ENCODE data around the gene MYH9.

MYH9 gene

DNA sequence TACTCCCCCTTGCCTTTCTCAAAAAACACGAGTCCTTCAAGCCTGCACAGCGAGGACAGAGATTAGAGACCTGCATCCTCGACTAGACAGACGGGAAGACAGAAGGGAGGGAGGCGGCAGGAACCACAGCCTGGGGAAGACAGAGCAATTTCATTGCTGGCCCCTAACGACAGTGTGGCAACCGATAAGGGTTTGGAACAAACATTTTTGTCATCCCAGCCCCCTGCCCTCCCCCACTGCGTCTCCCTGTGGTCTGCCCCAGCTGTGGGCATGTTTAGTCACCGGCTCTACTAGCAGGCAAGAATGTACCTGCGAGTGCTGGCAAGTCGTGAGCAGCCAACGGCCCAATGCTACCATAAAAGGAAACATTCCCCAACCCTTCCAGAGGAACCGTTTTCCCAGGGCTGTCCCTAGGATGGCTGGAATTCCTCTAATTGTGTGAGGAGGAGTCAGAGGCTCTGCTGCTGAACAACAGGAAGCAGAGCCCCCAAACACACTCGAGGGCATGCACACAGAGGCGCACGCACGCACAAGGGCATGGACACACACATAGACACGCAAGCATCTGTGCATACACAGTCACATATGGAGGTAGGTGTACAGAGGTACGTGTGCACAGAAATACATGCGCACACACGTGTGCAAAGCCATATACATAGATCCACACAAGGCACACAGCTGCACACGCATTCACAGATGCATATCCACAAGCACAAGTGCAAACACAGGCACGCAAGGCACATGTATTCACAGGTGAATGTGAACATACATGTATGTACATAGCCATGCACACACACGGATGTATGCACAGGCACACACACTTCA, 58.3 kb downstream of the MYH9 start:
- Histone ChIP-seq H3K4me3 (ENCODE audit: low read depth, low read length) (peak overlapping the region; percentile 20), H3K36me3 (ENCODE audit: control insufficient read depth in 2 of 2, insufficient read depth in 1 of 2, low read length in 2 of 2) (peaks cover 0 to 70% of the 10 kb centered on the region in 2 experiments; a peak in 2 of 3 replicates), H3K27ac (ENCODE audit: extremely low read depth, low read depth, low read length) (peak overlapping the region; percentile 85), H3K4me1 (ENCODE audit: control insufficient read depth, insufficient read depth, low read length) (peaks cover 48% of the 10 kb centered on the region), H3K9me3 (ENCODE audit: control insufficient read depth, insufficient read depth, low read depth, low read length) (no peaks in the 10 kb centered on the region)
- ChIA-PET POLR2A (interaction anchor here (0.6 to 2.6 kb wide), 14 partner anchors 14 to 153 kb away, joined by 3 to 17 read pairs (median 4); partner anchors contain the start of genes MYH9 and TXN2), CTCF (interaction anchor here (0.6 to 2.8 kb wide), 9 partner anchors 26 to 391 kb away, joined by 3 to 23 read pairs (median 3); no protein-coding TSS in a partner anchor)
- no peak for TF ChIP-seq ZNF626 (tag by site-specific recombination; IDR thresholded peaks at IDR 0.05)
- peak; percentile 20; the same call in 1 of the 2 replicates for TF ChIP-seq SP2 (tag by site-specific recombination; IDR thresholded peaks at IDR 0.05)
- no peak for TF ChIP-seq ZNF132 (tag by site-specific recombination; IDR thresholded peaks at IDR 0.05; ENCODE audit: borderline replicate concordance)
- peak; percentile 67 for TF ChIP-seq KLF10 (tag by site-specific recombination; IDR thresholded peaks at IDR 0.05)
- TF ChIP-seq ZNF555 (tag by site-specific recombination; conservative IDR thresholded peaks at IDR 0.05), result no peak
- TF ChIP-seq ZBTB17 (tag by site-specific recombination; IDR thresholded peaks at IDR 0.05), result peak; percentile 63
- TF ChIP-seq GLIS2 (tag by site-specific recombination; IDR thresholded peaks at IDR 0.05), result peak; percentile 59
- 0 out of 2 replicates have a peak, but pooled peaks have one; percentile 9 for TF ChIP-seq OSR2 (tag by site-specific recombination; IDR thresholded peaks at IDR 0.05)
- TF ChIP-seq, protein P1, sequence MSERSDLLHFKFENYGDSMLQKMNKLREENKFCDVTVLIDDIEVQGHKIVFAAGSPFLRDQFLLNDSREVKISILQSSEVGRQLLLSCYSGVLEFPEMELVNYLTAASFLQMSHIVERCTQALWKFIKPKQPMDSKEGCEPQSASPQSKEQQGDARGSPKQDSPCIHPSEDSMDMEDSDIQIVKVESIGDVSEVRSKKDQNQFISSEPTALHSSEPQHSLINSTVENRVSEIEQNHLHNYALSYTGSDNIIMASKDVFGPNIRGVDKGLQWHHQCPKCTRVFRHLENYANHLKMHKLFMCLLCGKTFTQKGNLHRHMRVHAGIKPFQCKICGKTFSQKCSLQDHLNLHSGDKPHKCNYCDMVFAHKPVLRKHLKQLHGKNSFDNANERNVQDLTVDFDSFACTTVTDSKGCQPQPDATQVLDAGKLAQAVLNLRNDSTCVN (tag by site-specific recombination; optimal IDR thresholded peaks at IDR 0.05), result peak; percentile 28
- TF ChIP-seq ZSCAN16 (tag by site-specific recombination; IDR thresholded peaks at IDR 0.05), result peak; percentile 67; the same call in 1 of the 2 replicates
- peak; percentile 68 for TF ChIP-seq ZNF629 (tag by site-specific recombination; IDR thresholded peaks at IDR 0.05)
- no peak for TF ChIP-seq ZBTB7A (tag by site-specific recombination; IDR thresholded peaks at IDR 0.05; ENCODE audit: low read depth)
- TF ChIP-seq IKZF3 (tag by site-specific recombination; IDR thresholded peaks at IDR 0.05), result peak; percentile 56; the same call in 1 of the 2 replicates
- TF ChIP-seq ZNF600 (tag by site-specific recombination; IDR thresholded peaks at IDR 0.05), result peak; percentile 53; the same call in 1 of the 2 replicates
- TF ChIP-seq PRDM1 (tag by site-specific recombination; IDR thresholded peaks at IDR 0.05), result no peak
- TF ChIP-seq KLF16 (tag by site-specific recombination; IDR thresholded peaks at IDR 0.05), result no peak
- TF ChIP-seq, protein P2, sequence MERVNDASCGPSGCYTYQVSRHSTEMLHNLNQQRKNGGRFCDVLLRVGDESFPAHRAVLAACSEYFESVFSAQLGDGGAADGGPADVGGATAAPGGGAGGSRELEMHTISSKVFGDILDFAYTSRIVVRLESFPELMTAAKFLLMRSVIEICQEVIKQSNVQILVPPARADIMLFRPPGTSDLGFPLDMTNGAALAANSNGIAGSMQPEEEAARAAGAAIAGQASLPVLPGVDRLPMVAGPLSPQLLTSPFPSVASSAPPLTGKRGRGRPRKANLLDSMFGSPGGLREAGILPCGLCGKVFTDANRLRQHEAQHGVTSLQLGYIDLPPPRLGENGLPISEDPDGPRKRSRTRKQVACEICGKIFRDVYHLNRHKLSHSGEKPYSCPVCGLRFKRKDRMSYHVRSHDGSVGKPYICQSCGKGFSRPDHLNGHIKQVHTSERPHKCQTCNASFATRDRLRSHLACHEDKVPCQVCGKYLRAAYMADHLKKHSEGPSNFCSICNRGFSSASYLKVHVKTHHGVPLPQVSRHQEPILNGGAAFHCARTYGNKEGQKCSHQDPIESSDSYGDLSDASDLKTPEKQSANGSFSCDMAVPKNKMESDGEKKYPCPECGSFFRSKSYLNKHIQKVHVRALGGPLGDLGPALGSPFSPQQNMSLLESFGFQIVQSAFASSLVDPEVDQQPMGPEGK (tag by site-specific recombination; IDR thresholded peaks at IDR 0.05), result peak; percentile 60; the same call in 1 of the 2 replicates
- TF ChIP-seq, protein P3, sequence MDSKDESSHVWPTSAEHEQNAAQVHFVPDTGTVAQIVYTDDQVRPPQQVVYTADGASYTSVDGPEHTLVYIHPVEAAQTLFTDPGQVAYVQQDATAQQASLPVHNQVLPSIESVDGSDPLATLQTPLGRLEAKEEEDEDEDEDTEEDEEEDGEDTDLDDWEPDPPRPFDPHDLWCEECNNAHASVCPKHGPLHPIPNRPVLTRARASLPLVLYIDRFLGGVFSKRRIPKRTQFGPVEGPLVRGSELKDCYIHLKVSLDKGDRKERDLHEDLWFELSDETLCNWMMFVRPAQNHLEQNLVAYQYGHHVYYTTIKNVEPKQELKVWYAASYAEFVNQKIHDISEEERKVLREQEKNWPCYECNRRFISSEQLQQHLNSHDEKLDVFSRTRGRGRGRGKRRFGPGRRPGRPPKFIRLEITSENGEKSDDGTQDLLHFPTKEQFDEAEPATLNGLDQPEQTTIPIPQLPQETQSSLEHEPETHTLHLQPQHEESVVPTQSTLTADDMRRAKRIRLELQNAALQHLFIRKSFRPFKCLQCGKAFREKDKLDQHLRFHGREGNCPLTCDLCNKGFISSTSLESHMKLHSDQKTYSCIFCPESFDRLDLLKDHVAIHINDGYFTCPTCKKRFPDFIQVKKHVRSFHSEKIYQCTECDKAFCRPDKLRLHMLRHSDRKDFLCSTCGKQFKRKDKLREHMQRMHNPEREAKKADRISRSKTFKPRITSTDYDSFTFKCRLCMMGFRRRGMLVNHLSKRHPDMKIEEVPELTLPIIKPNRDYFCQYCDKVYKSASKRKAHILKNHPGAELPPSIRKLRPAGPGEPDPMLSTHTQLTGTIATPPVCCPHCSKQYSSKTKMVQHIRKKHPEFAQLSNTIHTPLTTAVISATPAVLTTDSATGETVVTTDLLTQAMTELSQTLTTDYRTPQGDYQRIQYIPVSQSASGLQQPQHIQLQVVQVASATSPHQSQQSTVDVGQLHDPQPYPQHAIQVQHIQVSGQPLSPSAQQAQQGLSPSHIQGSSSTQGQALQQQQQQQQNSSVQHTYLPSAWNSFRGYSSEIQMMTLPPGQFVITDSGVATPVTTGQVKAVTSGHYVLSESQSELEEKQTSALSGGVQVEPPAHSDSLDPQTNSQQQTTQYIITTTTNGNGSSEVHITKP (tag by site-specific recombination; IDR thresholded peaks at IDR 0.05), result peak; percentile 99
- TF ChIP-seq ZNF561 (tag by site-specific recombination; IDR thresholded peaks at IDR 0.05; ENCODE audit: borderline replicate concordance), result 0 out of 2 replicates have a peak, but pooled peaks have one; percentile 31
- TF ChIP-seq, protein P4, sequence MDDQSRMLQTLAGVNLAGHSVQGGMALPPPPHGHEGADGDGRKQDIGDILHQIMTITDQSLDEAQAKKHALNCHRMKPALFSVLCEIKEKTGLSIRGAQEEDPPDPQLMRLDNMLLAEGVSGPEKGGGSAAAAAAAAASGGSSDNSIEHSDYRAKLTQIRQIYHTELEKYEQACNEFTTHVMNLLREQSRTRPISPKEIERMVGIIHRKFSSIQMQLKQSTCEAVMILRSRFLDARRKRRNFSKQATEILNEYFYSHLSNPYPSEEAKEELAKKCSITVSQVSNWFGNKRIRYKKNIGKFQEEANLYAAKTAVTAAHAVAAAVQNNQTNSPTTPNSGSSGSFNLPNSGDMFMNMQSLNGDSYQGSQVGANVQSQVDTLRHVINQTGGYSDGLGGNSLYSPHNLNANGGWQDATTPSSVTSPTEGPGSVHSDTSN (CRISPR knock-in tag; IDR thresholded peaks at IDR 0.05), result 0 out of 2 replicates have a peak, but pooled peaks have one; percentile 28
- TF ChIP-seq ZNF777 (tag by site-specific recombination; IDR thresholded peaks at IDR 0.05; ENCODE audit: borderline replicate concordance), result no peak
- peak; percentile 47; the same call in 1 of the 2 replicates for TF ChIP-seq ZNF2 (tag by site-specific recombination; IDR thresholded peaks at IDR 0.05)
- peak; percentile 41; the same call in 1 of the 2 replicates for TF ChIP-seq ZEB2 (tag by site-specific recombination; IDR thresholded peaks at IDR 0.05)
- TF ChIP-seq, protein P5, sequence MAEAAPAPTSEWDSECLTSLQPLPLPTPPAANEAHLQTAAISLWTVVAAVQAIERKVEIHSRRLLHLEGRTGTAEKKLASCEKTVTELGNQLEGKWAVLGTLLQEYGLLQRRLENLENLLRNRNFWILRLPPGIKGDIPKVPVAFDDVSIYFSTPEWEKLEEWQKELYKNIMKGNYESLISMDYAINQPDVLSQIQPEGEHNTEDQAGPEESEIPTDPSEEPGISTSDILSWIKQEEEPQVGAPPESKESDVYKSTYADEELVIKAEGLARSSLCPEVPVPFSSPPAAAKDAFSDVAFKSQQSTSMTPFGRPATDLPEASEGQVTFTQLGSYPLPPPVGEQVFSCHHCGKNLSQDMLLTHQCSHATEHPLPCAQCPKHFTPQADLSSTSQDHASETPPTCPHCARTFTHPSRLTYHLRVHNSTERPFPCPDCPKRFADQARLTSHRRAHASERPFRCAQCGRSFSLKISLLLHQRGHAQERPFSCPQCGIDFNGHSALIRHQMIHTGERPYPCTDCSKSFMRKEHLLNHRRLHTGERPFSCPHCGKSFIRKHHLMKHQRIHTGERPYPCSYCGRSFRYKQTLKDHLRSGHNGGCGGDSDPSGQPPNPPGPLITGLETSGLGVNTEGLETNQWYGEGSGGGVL (tag by site-specific recombination; IDR thresholded peaks at IDR 0.05), result no peak
- TF ChIP-seq ZNF624 (tag by site-specific recombination; IDR thresholded peaks at IDR 0.05), result no peak
- TF ChIP-seq ZIC2 (tag by site-specific recombination; IDR thresholded peaks at IDR 0.05), result peak; percentile 90

Measured in HEK293 (cell line).